Hepatocyte (in vitro differentiated cells): ENCODE data around the gene ANAPC1. TPM values are rescaled to one million over a fixed set of nuclear protein-coding genes. Genes with fewer than 3 reads are reported as not detected.

Experiments used
- microRNA-seq: library from miRNA; unstranded; fragments of <30 nt; microRNA quantifications from one replicate; pipeline ENCODE4, GENCODE V29; 2017
- polyA plus RNA-seq: library from polyadenylated mRNA; unstranded; fragments of >200 nt; fragmentation: Nextera tagmentation; extraction: Ambion mirVana; gene quantifications from 2 replicates; pipeline ENCODE4 v1.2.1, GENCODE V29; 2016
- small RNA-seq: library from RNA; depleted of rRNA; stranded (forward); fragments of <200 nt; gene quantifications from one replicate; pipeline ENCODE3, GENCODE V24; 2014
- total RNA-seq: library from RNA; depleted of rRNA; stranded (reverse); fragments of >200 nt; gene quantifications from 2 replicates; pipeline ENCODE4 v1.2.3, GENCODE V29; 2014

The ANAPC1 gene
- total and polyA plus RNA-seq, 2 experiments from 2014 or later: 7.7 to 29.9 TPM

Small RNA genes lying within 50 kb of the gene (microRNA-seq; reads per million reads assigned to microRNA genes)
- gene MIR4771-2: not detected

Small RNA genes lying within 50 kb of the gene (small RNA-seq; reads per million reads assigned to genes)
- gene MIR4771-2 (not detected), gene RN7SL297P (not detected)

Other genes starting within 250 kb of the ANAPC1 start
- 27.0 and 29.6 TPM in 2 replicates for gene MERTK, start 14.4 kb upstream of the ANAPC1 start, total RNA-seq
- gene MERTK, start 14.4 kb upstream of the ANAPC1 start, polyA plus RNA-seq: 15.0 and 16.4 TPM in 2 replicates
- gene TMEM87B, start 171.1 kb upstream of the ANAPC1 start, total RNA-seq: 39.5 and 59.5 TPM in 2 replicates
- gene TMEM87B, start 171.1 kb upstream of the ANAPC1 start, polyA plus RNA-seq: 16.9 and 21.1 TPM in 2 replicates